ENCODE results near the gene RPS28.
"Not testable (repeated sequence)": the region's sequence is repeated elsewhere in the genome, so short reads cannot be mapped to it uniquely, and the experiment has no call there.

The RPS28 gene

GRCh38 chr19:8307965-8308866 lies 13.1 kb upstream of the RPS28 start, which contains the start of gene CD320:
Gene CD320, minus strand, starts transcription at chr19:8308358. Its CDS starts 68 bp downstream, at chr19:8308290.
- H3K27me3 ChIP-seq (ENCODE audit: control insufficient read depth in 2 of 2, insufficient read depth in 2 of 2, low read length in 2 of 2) = no peaks in the 10 kb centered on the region
- peaks cover 29 to 33% of the 10 kb centered on the region in 2 donors for H3K4me1 ChIP-seq (ENCODE audit: control insufficient read depth in 2 of 2, insufficient read depth in 2 of 2, low read length in 2 of 2)
- H3K4me3 ChIP-seq (ENCODE audit: low read length in 2 of 2) = peak within 1 kb of the TSS; percentile 66 to 79
- H3K36me3 ChIP-seq (ENCODE audit: control insufficient read depth in 2 of 2, insufficient read depth in 2 of 2, low read length in 2 of 2) = peaks cover 8 to 21% of the 10 kb centered on the region in 2 donors
- no peaks in the 10 kb centered on the region for H3K9me3 ChIP-seq (ENCODE audit: control insufficient read depth in 2 of 2, low read length in 2 of 2)
- H3K9ac ChIP-seq (ENCODE audit: low read depth in 1 of 2, low read length in 2 of 2) = peak within 1 kb of the TSS; percentile 56 to 62
- H3K27ac ChIP-seq (ENCODE audit: low read depth in 2 of 2, low read length in 2 of 2) = peak within 1 kb of the TSS; percentile 57 to 67

GRCh38 chr19:8308891-8309291 lies 12.4 kb upstream of the RPS28 start:
- H3K9me3 ChIP-seq (ENCODE audit: control insufficient read depth in 2 of 2, low read length in 2 of 2) = no peaks in the 10 kb centered on the region
- H3K4me3 ChIP-seq (ENCODE audit: low read length in 2 of 2) = peak overlapping the region; percentile 66 to 79
- H3K4me1 ChIP-seq (ENCODE audit: control insufficient read depth in 2 of 2, insufficient read depth in 2 of 2, low read length in 2 of 2) = peaks cover 29 to 33% of the 10 kb centered on the region in 2 donors
- peak overlapping the region in 1 of 2 donors; percentile 62 for H3K9ac ChIP-seq (ENCODE audit: low read depth in 1 of 2, low read length in 2 of 2)
- peak overlapping the region in 1 of 2 donors; percentile 57 for H3K27ac ChIP-seq (ENCODE audit: low read depth in 2 of 2, low read length in 2 of 2)
- H3K27me3 ChIP-seq (ENCODE audit: control insufficient read depth in 2 of 2, insufficient read depth in 2 of 2, low read length in 2 of 2) = no peaks in the 10 kb centered on the region
- peaks cover 8 to 24% of the 10 kb centered on the region in 2 donors for H3K36me3 ChIP-seq (ENCODE audit: control insufficient read depth in 2 of 2, insufficient read depth in 2 of 2, low read length in 2 of 2)

- no peak overlapping the region for H3K4me3 ChIP-seq (ENCODE audit: low read length in 2 of 2)
- H3K36me3 ChIP-seq (ENCODE audit: control insufficient read depth in 2 of 2, insufficient read depth in 2 of 2, low read length in 2 of 2) = peaks cover 8 to 38% of the 10 kb centered on the region in 2 donors
- H3K27me3 ChIP-seq (ENCODE audit: control insufficient read depth in 2 of 2, insufficient read depth in 2 of 2, low read length in 2 of 2) = no peaks in the 10 kb centered on the region
- no peak overlapping the region for H3K27ac ChIP-seq (ENCODE audit: low read depth in 2 of 2, low read length in 2 of 2)
- H3K9me3 ChIP-seq (ENCODE audit: control insufficient read depth in 2 of 2, low read length in 2 of 2) = no peaks in the 10 kb centered on the region
- no peak overlapping the region for H3K9ac ChIP-seq (ENCODE audit: low read depth in 1 of 2, low read length in 2 of 2)
- peaks cover 29 to 33% of the 10 kb centered on the region in 2 donors for H3K4me1 ChIP-seq (ENCODE audit: control insufficient read depth in 2 of 2, insufficient read depth in 2 of 2, low read length in 2 of 2)
Measured at GRCh38 chr19:8310342-8311055, 10.8 kb upstream of the RPS28 start.

- Histone ChIP-seq H3K27ac (ENCODE audit: low read depth in 2 of 2, low read length in 2 of 2) (peak overlapping the region in 1 of 2 donors; percentile 23), H3K4me3 (ENCODE audit: low read length in 2 of 2) (no peak overlapping the region), H3K9ac (ENCODE audit: low read depth in 1 of 2, low read length in 2 of 2) (no peak overlapping the region), H3K27me3 (ENCODE audit: control insufficient read depth in 2 of 2, insufficient read depth in 2 of 2, low read length in 2 of 2) (no peaks in the 10 kb centered on the region), H3K9me3 (ENCODE audit: control insufficient read depth in 2 of 2, low read length in 2 of 2) (no peaks in the 10 kb centered on the region), H3K4me1 (ENCODE audit: control insufficient read depth in 2 of 2, insufficient read depth in 2 of 2, low read length in 2 of 2) (peaks cover 21 to 25% of the 10 kb centered on the region in 2 donors), H3K36me3 (ENCODE audit: control insufficient read depth in 2 of 2, insufficient read depth in 2 of 2, low read length in 2 of 2) (peaks cover 12 to 44% of the 10 kb centered on the region in 2 donors)
Measured at GRCh38 chr19:8311461-8312260, 9.6 kb upstream of the RPS28 start.

- not testable (repeated sequence) for H3K27me3 ChIP-seq (ENCODE audit: control insufficient read depth in 2 of 2, insufficient read depth in 2 of 2, low read length in 2 of 2); H3K9me3 ChIP-seq (ENCODE audit: control insufficient read depth in 2 of 2, low read length in 2 of 2); H3K9ac ChIP-seq (ENCODE audit: low read depth in 1 of 2, low read length in 2 of 2); H3K4me1 ChIP-seq (ENCODE audit: control insufficient read depth in 2 of 2, insufficient read depth in 2 of 2, low read length in 2 of 2); H3K27ac ChIP-seq (ENCODE audit: low read depth in 2 of 2, low read length in 2 of 2); H3K4me3 ChIP-seq (ENCODE audit: low read length in 2 of 2)
- H3K36me3 ChIP-seq (ENCODE audit: control insufficient read depth in 2 of 2, insufficient read depth in 2 of 2, low read length in 2 of 2) = peaks cover 7 to 39% of the 10 kb centered on the region in 2 donors
Measured at GRCh38 chr19:8314981-8315640, 6.2 kb upstream of the RPS28 start.

- no peaks in the 10 kb centered on the region for H3K9me3 ChIP-seq (ENCODE audit: control insufficient read depth in 2 of 2, low read length in 2 of 2)
- H3K27me3 ChIP-seq (ENCODE audit: control insufficient read depth in 2 of 2, insufficient read depth in 2 of 2, low read length in 2 of 2) = no peaks in the 10 kb centered on the region
- no peak overlapping the region for H3K27ac ChIP-seq (ENCODE audit: low read depth in 2 of 2, low read length in 2 of 2)
- H3K4me3 ChIP-seq (ENCODE audit: low read length in 2 of 2) = no peak overlapping the region
- H3K9ac ChIP-seq (ENCODE audit: low read depth in 1 of 2, low read length in 2 of 2) = no peak overlapping the region
- peaks cover 4 to 28% of the 10 kb centered on the region in 2 donors for H3K36me3 ChIP-seq (ENCODE audit: control insufficient read depth in 2 of 2, insufficient read depth in 2 of 2, low read length in 2 of 2)
- H3K4me1 ChIP-seq (ENCODE audit: control insufficient read depth in 2 of 2, insufficient read depth in 2 of 2, low read length in 2 of 2) = peaks cover 2 to 10% of the 10 kb centered on the region in 2 donors
Measured at GRCh38 chr19:8316351-8317125, 4.8 kb upstream of the RPS28 start.

- not testable (repeated sequence) for H3K27me3 ChIP-seq (ENCODE audit: control insufficient read depth in 2 of 2, insufficient read depth in 2 of 2, low read length in 2 of 2); H3K9me3 ChIP-seq (ENCODE audit: control insufficient read depth in 2 of 2, low read length in 2 of 2); H3K4me3 ChIP-seq (ENCODE audit: low read length in 2 of 2); H3K9ac ChIP-seq (ENCODE audit: low read depth in 1 of 2, low read length in 2 of 2); H3K27ac ChIP-seq (ENCODE audit: low read depth in 2 of 2, low read length in 2 of 2)
- Histone ChIP-seq H3K36me3 (ENCODE audit: control insufficient read depth in 2 of 2, insufficient read depth in 2 of 2, low read length in 2 of 2) (peaks cover 4 to 30% of the 10 kb centered on the region in 2 donors), H3K4me1 (ENCODE audit: control insufficient read depth in 2 of 2, insufficient read depth in 2 of 2, low read length in 2 of 2) (peaks cover 11 to 20% of the 10 kb centered on the region in 2 donors)
Measured at GRCh38 chr19:8318835-8319234, 2.5 kb upstream of the RPS28 start.

GRCh38 chr19:8319807-8320520 lies 1.3 kb upstream of the RPS28 start:
- H3K4me1 ChIP-seq (ENCODE audit: control insufficient read depth in 2 of 2, insufficient read depth in 2 of 2, low read length in 2 of 2) = peaks cover 11 to 20% of the 10 kb centered on the region in 2 donors
- H3K4me3 ChIP-seq (ENCODE audit: low read length in 2 of 2) = peak overlapping the region; percentile 84 to 99
- peaks cover 4 to 23% of the 10 kb centered on the region in 2 donors for H3K36me3 ChIP-seq (ENCODE audit: control insufficient read depth in 2 of 2, insufficient read depth in 2 of 2, low read length in 2 of 2)
- H3K9me3 ChIP-seq (ENCODE audit: control insufficient read depth in 2 of 2, low read length in 2 of 2) = no peaks in the 10 kb centered on the region
- no peaks in the 10 kb centered on the region for H3K27me3 ChIP-seq (ENCODE audit: control insufficient read depth in 2 of 2, insufficient read depth in 2 of 2, low read length in 2 of 2)
- H3K27ac ChIP-seq (ENCODE audit: low read depth in 2 of 2, low read length in 2 of 2) = peak overlapping the region in 1 of 2 donors; percentile 91
- H3K9ac ChIP-seq (ENCODE audit: low read depth in 1 of 2, low read length in 2 of 2) = peak overlapping the region; percentile 94 to 99
